Gastrocnemius medialis (tissue), 4 donors: ENCODE measurements around the gene TTL.

Experiments used
- CTCF ChIP-seq, 5 experiments: fragments of 450-650 bp in 3 of 5; fragments of 200-600 bp in 2 of 5; sonication (generic) in 2 of 5; IDR thresholded peaks in 4 of 5; conservative IDR thresholded peaks in 1 of 5; 1 replicate in 4 of 5; 2 replicates in 1 of 5; pipeline ENCODE4 v1.5.1; 2016 to 2019; ENCODE audit warnings: antibody characterized with exemption in 5 of 5, mild to moderate bottlenecking in 3 of 5, moderate library complexity in 3 of 5
- POLR2A ChIP-seq, 2 donors: fragments of 450-650 bp; IDR thresholded peaks; one replicate each; pipeline ENCODE4 v1.6.1; 2017; ENCODE audit warnings: antibody characterized with exemption in 2 of 2, mild to moderate bottlenecking in 2 of 2, moderate library complexity in 2 of 2

GRCh38 chr2:112433932-112434730, 47.8 kb upstream of the TTL start:
- TF ChIP-seq CTCF (IDR thresholded peaks at IDR 0.05 in 4 of 5, conservative IDR thresholded peaks at IDR 0.05 in 1 of 5) (no peak), POLR2A (IDR thresholded peaks at IDR 0.05) (no peak)
